Endothelial cell of hepatic sinusoid (primary cell): ENCODE data around the gene UNC5C.

Experiments
- in situ Hi-C: cut with HindIII; loops from 2 replicates; pipeline ENCODE4 v1.10.0; 2017; ENCODE audit warnings: low sequenced_read_pairs

UNC5C gene

DNA sequence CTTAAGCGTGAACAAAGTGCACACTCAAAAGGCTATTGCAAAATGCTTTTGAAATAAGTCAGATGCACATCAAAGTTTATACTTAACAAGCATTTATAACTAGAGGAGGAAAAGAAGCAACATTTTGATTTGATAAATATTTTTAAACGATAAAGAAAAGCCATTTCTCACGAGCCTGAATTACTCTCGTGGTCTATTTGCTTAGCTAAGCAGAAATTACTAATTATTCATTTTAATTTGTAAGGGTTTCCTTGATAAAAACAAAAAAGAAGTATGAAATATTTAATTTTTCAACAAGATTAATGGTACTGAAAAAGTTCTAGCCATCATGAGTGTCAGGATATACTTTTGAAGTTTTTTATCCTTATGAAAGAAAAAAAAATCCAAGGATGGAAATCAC lies 78.2 kb downstream of the UNC5C start:
- in situ Hi-C loops, result no loop called here

DNA sequence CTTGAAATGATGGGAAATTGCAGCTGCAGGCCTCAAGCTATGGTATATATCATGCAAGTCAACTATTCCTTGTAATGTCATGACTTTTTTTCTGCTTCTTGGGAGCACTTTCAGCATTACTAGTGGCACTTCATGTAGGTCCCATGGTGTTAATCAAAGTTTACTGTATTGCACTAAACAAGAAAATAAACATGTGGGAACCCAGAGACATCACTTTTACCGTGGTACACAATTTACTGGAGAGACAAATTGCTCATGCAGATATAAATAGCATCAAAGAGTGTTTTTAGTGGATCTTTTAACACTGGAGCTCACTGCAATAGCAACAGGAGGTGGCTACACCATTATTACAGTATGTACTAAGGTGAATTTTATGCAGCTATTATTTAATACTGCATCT lies 79.2 kb downstream of the UNC5C start:
- in situ Hi-C loops, result no loop called here

DNA sequence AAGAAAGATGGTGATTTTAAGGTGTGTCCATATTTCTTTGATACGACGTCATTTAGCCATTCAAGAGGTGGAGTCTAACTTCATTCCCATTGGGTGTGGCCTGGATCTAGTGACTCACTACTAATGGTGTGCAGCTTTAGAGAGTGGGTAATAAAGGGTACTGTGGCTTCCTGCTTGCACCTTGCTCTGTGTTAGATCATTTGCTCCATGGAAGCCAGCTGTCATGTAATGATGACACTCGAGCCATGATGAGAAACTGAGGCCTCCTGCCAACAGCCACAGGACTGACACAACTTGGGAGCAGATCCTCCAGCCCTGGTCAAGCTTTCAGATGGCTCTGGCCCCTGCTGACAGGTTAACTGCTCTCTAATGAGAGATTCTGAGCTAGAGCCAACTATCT lies 82.0 kb downstream of the UNC5C start:
- in situ Hi-C loops, result no loop called here

DNA sequence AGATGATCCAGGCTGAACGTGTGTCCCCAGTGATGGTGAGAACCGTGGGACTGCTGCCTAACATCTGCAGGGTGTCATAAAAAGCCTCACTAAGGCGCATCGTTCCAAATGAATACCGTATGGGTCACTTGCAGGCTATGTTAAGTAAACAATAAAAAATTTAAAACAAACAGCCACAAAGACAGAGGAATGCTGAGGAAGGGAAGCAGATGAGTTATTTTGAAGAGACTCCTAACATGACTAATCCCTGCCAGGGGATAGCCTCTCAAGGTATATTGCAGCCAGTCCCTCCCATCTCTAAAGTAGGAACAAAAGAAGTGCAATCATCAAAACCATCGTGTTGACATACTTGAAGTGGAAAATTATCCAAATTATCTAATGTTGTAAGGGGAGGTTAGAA lies 83.8 kb downstream of the UNC5C start:
- in situ Hi-C loops, result no loop called here

DNA sequence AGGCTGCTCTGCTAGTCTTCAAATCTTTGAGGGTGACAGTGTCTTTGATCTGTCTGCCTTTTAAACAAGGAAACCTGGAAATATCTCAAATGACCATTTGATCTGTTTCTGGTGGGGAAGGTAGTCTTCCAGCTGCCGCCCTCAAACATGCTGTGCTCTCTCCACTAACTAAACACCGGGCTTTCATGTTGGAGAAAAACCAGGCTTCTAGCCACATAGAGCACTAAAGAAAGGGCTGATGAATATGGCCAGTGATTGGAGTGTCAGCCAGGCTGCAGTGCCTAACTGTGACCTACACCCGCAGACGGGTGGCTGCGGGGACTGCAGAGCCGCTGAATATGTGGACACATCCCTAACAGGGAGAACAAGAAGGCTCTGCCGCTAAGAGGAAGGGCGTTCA lies 85.9 kb downstream of the UNC5C start:
- in situ Hi-C loops, result no loop called here

DNA sequence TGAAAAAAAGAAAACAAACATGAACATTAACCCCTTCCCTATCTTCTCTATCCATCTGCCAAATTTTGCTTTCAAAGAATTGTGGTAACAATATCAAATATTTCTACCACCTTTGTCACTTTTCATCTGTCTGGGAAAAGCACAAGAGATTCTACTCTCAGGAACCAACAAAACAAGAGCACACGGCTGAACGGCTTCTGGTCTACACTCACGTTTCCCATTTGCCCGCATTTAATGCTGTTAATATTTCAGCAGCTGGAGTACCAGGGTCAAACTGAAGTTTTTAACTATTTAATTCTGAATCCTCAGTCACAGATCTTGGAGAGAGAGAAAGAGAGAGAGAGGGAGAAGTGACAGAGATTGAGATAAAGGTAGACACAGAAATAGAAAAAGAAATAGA lies 91.4 kb downstream of the UNC5C start:
- in situ Hi-C loops, result no loop called here

DNA sequence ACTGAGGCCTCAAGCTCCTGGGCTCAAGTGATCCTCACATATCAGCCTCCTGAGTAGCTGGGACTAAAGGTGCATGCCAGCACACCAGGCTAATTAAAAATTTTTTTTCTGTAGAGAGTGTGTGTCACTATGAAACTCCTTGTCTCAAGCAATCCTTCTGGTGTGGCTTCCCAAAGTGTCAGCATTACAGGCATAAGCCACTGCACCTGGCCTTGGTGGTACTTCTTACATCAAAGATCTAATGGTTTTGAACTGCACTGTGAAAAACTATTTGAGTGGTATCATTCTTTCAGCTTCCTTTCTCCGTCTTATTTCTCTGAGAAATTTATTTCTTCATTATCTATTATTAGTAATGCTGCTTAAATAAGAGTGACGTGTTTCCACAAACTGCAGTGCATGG lies 98.5 kb downstream of the UNC5C start:
- in situ Hi-C loops, result no loop called here

DNA sequence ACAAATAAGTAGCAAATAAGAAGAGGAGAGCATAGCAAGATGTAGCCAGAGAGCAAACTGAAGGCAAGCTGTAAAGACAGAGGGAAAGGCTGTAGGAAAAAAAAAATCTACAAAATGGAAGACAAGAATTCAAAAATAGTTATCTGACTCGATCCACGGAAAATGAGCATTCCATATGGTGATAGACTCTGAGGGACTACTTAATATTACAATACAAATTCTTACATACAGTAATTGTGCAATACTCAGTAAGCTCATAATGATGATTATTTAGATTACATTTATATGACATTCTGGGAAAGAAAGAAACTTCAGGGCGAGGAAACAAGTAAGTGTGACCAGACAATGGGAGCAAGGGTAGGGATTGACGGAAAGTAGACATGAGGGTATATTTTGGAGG lies 102.6 kb downstream of the UNC5C start:
- in situ Hi-C loops, result no loop called here

DNA sequence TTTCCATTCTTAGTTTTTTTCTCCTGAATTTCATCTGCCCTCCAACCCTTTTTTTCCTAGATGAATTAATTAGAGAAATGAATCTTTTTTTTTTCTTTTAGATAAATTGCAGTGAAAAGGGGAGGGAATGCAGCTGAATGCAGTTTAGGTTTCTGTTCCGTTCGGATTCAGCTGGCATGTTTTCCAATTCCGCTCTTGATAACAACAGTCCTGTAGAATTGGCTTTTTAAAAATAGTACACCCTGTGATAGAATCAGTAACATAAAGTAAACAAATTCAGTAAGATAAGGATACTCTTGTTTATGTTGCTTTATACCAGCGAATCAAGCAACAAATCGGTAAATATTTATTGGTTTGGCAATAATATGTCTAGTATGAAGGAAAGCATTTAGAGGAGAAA lies 103.5 kb downstream of the UNC5C start:
- in situ Hi-C loops, result no loop called here

DNA sequence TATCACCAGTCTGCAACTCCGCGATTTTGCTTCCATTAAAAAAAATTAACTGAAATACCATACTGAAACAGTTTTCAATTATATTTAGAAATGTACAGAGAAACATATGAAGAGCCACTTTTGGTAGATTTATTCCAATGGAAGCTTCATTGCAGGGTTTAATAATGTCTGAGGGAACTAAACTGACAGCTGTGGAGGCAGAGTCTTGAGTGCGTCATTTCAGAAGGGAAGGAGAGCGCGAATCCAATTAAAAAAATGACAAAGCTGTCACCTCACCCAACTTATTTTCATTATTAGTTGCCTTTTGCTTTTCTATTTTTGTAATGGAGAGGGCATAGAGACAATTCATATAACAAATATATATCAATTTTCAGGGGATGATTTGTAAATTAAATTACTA lies 104.0 kb downstream of the UNC5C start:
- in situ Hi-C loops, result no loop called here

DNA sequence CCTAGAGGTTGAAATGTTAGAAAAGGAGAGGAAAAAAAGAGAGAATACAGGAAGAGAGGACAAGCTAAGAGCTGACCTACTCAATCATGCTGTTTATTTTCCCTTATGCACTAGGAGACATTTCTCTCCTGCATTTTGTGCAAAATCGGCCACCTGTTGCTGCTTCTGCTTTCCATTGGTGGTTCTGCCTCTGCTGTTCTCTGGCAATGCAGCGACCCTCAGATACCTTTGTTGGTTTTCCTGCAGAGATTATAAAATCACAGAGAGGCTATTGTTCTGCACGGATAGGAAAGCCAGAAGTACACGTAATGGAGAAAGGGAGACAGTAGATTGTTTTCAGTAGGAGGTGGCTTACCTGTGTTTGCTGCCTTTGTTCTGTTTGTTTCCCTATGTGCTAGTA lies 108.9 kb downstream of the UNC5C start:
- in situ Hi-C loops, result no loop called here

DNA sequence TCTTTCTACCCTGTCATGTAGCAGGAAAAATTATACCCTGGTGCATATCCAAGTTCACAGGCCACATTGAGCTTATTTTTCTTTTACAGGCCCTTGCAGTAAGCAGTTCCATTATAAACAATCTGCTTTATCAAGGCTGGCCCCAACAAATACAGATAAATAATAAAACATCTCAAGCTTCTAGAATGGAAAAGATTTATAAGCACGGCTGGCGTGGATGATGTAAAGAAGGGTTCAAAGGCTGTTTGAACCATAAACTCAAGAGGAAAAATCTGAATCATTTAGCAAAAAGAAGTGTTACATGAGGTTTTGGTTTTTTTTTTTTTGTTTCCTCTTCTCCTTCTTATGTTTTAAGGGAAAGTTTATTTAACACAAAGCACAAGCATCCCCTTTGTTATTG lies 109.7 kb downstream of the UNC5C start:
- in situ Hi-C loops, result no loop called here

DNA sequence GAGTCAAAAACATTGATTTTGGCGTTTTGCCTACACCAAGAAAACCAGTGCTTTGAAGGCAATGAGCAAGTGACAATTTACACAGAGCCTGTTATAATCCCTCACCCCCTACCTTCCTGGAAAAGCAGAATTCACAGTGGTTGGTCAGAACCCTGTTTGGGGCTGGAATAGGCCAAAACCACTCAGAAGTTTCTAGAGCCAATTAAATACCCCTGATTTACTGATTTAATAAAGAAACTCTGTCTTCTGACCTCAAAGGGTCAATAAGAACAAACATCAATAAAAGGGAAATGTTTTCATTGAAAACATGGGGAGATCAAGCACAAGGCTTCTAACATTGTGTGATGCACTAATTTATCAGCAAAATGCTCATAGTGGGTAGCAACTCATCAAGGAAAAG lies 116.3 kb downstream of the UNC5C start:
- in situ Hi-C loops, result no loop called here

DNA sequence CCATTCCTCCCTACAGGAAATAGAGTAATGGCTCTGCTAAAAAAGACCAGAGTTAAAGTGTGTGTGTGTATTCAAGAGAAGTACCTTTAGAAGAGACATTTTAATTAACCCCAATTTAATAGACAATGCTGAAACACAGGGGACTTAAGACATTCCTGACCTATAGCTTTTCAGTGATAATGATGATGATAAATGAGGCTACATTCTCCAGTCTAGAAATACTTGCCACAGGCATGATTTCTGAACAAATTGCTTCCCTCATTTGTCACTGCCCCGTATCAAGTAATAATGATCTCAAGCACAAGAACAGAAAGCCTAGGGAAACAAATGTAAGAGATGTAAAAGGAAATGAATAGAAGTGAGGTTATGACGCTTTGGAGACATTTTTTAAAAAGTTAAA lies 117.1 kb downstream of the UNC5C start:
- in situ Hi-C loops, result no loop called here

DNA sequence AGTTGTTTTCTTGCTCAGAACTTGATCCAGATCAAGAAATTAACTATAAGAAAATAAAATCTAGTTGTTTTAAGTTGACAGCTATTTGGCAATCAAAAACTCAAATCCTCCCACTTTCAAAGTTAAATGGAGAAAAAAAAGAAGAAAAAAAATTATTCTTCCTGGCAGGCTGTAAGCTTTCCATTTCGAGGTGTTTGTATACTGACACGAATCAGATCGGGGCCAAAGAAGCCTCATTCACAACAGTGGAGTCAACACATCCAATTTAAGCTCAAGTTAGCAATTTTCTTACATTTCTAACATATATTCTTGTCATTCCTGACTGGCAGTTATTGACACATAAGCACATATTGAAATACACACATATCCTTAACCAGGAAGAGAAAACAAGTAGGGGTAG lies 119.4 kb downstream of the UNC5C start:
- in situ Hi-C loops, result no loop called here

DNA sequence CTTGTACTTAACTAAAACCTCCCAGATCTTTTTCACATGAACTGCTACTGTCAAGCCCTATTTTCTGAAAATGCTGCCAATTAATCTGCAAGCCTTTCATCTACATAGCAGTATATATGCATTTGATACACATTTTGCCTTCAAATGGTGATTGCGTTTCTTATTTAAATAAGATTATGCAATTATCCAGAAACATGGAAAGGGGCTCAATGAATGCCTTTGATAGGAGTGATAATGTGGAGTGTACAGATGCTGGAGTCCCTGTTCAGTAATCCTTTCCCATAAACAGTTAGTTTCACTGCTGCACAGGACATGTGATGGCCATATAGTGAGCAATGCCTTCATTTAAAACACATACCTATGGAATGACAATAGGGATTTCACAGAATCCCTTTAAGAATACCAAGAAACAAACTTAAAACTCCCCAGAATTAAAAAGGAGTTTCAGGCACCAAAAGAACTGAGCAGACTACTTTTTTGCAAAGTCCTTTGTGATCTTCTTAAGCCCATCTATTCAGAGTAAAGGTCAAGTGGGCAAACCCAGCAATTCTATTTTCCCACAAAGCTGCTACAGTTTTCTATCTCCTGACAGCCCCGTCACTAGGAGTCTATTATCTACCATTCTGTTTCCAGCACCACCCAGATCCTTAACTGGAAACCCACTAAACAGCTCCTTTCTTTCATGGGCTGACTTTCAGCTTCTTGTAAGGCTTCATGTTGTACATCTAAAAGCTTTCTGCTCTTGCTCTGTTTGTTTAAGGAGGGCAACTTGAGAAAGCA lies 120.3 kb downstream of the UNC5C start:
- in situ Hi-C loops, result no loop called here

DNA sequence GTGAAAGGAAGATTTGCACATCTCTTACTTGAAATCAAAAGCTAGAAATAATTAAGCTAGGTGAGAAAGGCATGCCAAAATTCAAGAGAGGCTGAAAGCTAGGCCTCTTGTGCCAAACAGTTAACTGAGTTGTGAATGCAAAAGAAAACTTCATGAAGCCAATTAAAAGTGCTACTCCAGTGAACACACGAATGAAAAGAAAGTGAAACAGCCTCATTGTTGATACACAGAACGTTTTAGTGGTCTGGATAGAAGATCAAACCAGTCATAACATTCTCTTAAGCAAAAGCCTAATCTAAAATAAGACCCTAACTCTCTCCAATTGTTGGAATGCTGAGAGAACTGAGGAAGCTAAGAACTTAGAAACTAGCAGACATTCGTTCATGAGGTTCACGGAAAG lies 122.3 kb downstream of the UNC5C start:
- in situ Hi-C loops, result no loop called here

DNA sequence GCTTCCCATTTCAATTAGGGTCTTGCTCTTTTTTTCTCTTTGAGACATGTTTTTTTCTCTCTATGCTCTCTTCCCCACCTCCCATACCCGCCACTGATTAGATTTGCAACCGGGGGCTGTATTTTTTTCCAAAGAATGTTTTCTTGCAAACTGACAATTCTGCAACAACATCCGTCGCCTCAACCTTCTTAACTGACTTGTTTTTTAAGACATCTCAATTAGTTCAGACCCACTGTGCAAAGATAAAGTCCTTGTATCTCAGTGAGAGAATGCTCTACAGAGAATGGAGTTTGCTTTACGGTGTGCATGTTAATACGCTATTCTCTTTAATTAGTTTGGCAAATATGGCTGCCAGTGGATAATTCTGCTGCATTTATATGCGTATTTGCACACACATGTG lies 126.3 kb downstream of the UNC5C start:
- in situ Hi-C loops, result no loop called here

DNA sequence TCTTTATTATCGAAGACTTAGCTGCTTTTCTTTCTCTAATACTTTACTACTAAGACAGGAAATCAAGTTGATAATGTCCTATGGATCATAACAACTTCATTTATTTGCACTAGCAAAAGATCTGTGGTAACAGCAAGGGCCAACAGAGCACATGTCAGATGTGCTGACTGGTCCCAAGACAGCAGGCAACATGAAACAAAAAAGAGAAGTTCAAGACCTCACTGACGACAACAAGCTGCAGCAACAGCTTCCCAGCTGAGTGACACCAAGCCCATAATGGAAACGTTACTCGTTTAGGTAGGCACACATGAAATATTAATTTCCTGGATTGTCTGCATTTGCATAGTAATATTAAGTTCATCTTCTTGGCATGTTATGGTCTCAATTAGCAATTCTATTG lies 126.9 kb downstream of the UNC5C start:
- in situ Hi-C loops, result no loop called here

DNA sequence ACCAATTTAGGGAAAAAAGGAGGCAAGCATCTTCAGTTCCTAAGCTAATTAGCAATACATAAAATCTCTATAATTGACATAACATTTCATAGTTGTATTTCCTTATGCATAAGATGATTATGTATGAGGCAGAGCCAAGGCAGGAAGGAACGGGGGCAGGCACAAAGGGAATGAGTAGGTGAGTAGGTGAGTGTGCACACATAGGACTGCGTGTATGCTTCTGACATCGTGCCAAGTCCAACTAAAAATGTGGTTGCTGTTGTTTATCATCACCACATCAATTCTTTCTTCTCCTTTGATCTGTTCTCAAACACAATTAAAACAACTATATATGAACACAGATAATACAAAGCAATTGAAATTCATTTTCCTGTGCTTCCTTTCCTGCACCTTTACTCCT lies 131.2 kb downstream of the UNC5C start:
- in situ Hi-C loops, result no loop called here

DNA sequence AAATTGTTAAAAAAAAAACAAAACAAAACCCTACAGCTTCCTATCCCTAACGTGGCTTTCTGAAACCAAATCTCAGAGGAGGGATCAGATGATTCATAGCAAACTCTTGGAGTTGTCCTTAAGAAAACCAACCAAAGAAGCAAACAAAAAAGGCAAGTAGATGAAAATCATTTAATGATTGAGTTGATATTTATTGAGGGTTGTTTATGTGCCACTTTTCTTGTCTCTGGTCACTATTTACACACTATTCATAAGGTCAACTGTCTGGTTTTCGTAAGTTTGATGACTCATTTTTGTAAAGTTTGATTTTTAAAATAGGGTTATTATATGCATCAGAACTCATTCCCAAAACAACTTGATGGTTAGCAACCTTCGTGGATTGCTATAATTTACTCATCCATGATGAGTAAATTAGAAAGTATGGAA lies 133.4 kb downstream of the UNC5C start:
- in situ Hi-C loops, result no loop called here

DNA sequence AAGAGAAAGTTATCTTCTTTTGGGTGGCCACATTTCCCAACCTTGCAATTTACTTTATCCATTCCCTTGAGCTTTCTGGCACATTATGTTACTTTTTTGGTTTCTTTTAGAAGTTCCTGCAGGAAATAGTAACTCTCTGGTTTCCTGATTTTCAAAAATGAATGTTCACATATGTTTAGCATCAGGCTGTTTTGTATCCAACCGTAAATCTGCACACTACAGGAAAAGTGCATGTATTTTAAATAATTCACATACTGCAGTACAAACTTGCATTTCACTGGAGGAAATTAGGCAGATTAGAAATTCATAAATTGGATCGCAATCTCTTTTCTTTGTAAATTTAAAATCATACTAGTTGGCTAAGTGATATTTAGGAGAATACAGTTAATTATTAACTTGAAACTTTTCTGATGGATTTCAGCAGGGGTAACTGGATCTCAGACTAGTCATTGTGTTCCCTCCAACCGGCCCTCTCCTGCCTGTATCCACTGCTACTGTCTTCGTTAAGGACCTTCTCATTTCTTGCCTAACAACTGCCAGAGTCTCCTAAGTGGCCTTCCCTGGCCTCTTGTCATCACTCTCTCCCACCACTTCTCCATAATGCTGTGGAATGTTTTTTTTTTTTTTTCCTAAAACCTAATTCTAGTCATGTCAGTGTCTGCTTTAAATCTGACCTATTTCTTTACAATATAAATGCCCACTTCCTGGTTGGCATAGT lies 137.2 kb downstream of the UNC5C start:
- in situ Hi-C loops, result no loop called here
